Naive B cell (primary cell): ENCODE data around the gene ERMP1. TPM values are rescaled to one million over a fixed set of nuclear protein-coding genes. Genes with fewer than 3 reads are reported as not detected.

ENCODE experiments used
- ATAC-seq, 2 donors: fragments of 150-1000 bp; cut with Tn5 transposase; 2 replicates each; pipeline ENCODE4 v1.10.0; 2021; ENCODE audit warnings: low read depth in 2 of 2, mild to moderate bottlenecking in 2 of 2, moderate library complexity in 2 of 2
- DNase-seq: peaks from one replicate; pipeline ENCODE4 v3.0.0; 2022
- H3K27ac Mint-ChIP-seq, 6 donors: one replicate each; pipeline ENCODE4 v1.8.0; 2020 to 2022; ENCODE audit warnings: mild to moderate bottlenecking in 6 of 6, mixed read lengths in 6 of 6, moderate library complexity in 5 of 6, inconsistent platforms in 2 of 6
- H3K27me3 Mint-ChIP-seq, 3 donors: one replicate each; pipeline ENCODE4 v1.8.0; 2021 to 2022; ENCODE audit warnings: mixed read lengths in 3 of 3, mild to moderate bottlenecking in 1 of 3
- H3K36me3 Mint-ChIP-seq, 2 donors: one replicate each; pipeline ENCODE4 v1.8.0; 2020 to 2022; ENCODE audit warnings: mixed read lengths in 2 of 2, inconsistent platforms in 1 of 2, mild to moderate bottlenecking in 1 of 2
- H3K4me1 Mint-ChIP-seq, 3 donors: one replicate each; pipeline ENCODE4 v1.8.0; 2020 to 2022; ENCODE audit warnings: mixed read lengths in 3 of 3, inconsistent platforms in 1 of 3, mild to moderate bottlenecking in 1 of 3, moderate library complexity in 1 of 3
- H3K4me3 Mint-ChIP-seq, 8 donors: one replicate each; pipeline ENCODE4 v1.8.0; 2020 to 2022; ENCODE audit warnings: mild to moderate bottlenecking in 8 of 8, mixed read lengths in 8 of 8, moderate library complexity in 8 of 8, inconsistent platforms in 2 of 8
- H3K9me3 Mint-ChIP-seq, 7 donors: one replicate each; pipeline ENCODE4 v1.8.0; 2020 to 2022; ENCODE audit warnings: mixed read lengths in 7 of 7, mild to moderate bottlenecking in 5 of 7, inconsistent platforms in 2 of 7, moderate library complexity in 1 of 7
- polyA plus RNA-seq, 6 donors: library from polyadenylated mRNA; unstranded; fragments of 300-500 nt; fragmentation: Illumina TruSeq; gene quantifications; one replicate each; pipeline ENCODE4 v1.2.3, GENCODE V29; 2021; ENCODE audit warnings: low read depth in 6 of 6

ERMP1 gene
- polyA plus RNA-seq, 6 donors from 2014 or later, result 3.0 to 6.4 (median 4.2) TPM

- Mint-ChIP-seq H3K9me3 (no peaks in the 10 kb centered on the region), H3K27ac (no peak overlapping the region), H3K4me1 (peaks cover 0 to 3% (median 0%) of the 10 kb centered on the region in 3 donors), H3K36me3 (peaks cover 6 to 7% of the 10 kb centered on the region in 2 donors), H3K4me3 (no peak overlapping the region), H3K27me3 (no peaks in the 10 kb centered on the region)
- no peak for ATAC-seq
- no peak for DNase-seq
Observed at GRCh38 chr9:5868235-5868634, 35.3 kb upstream of the ERMP1 start.

DNA sequence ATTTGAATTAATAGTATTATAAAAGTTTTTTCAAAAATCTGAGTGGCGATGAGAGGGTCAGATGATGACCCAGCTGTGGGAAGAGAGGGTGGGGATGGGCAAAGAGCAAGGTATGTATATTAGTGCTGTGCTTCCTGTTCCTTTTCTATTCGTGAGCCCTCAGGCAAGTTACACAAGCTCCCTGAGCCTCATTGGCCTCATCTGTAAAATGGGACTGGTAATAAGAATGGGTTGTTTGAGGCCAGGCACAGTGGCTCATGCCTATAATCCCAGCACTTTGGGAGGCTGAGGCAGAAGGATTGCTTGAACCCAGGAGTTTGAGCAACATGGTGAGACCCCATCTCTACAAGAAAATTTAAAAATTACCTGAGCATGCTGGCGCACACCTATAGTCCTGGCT, 33.8 kb upstream of the ERMP1 start:
- H3K4me1 Mint-ChIP-seq, result peaks cover 0 to 3% (median 0%) of the 10 kb centered on the region in 3 donors
- no peaks in the 10 kb centered on the region for H3K9me3 Mint-ChIP-seq
- ATAC-seq (no peak), DNase-seq (no peak)
- H3K36me3 Mint-ChIP-seq, result peaks cover 0 to 6% of the 10 kb centered on the region in 2 donors
- H3K4me3 Mint-ChIP-seq, result no peak overlapping the region
- H3K27ac Mint-ChIP-seq, result no peak overlapping the region
- H3K27me3 Mint-ChIP-seq, result no peaks in the 10 kb centered on the region

DNA sequence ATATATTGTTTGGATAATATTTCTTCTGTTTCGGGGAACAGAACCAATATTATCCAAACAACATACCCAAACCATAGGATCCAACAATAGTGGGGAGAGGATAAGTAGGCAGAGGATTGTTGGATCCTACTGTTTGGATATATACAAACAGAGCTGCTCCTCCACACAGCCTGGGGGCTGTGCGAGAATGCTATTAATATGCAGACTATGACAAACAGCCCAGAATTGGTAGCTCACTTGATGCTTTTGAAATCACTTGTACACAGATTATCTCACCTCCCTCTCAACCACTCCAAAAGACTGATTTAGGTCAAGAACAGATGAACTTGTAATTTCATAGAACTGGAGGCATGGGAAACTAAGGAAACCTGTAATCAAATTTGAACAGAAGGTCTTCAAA, 33.4 kb upstream of the ERMP1 start:
- DNase-seq (no peak), ATAC-seq (no peak)
- H3K9me3 Mint-ChIP-seq, result no peaks in the 10 kb centered on the region
- peaks cover 0 to 3% (median 0%) of the 10 kb centered on the region in 3 donors for H3K4me1 Mint-ChIP-seq
- H3K27me3 Mint-ChIP-seq, result no peaks in the 10 kb centered on the region
- H3K4me3 Mint-ChIP-seq, result no peak overlapping the region
- H3K36me3 Mint-ChIP-seq, result peaks cover under 1 to 10% of the 10 kb centered on the region in 2 donors
- no peak overlapping the region for H3K27ac Mint-ChIP-seq

- DNase-seq, result no peak
- Mint-ChIP-seq H3K27me3 (no peaks in the 10 kb centered on the region), H3K36me3 (peaks cover 8 to 14% of the 10 kb centered on the region in 2 donors), H3K4me3 (no peak overlapping the region), H3K27ac (no peak overlapping the region), H3K4me1 (peaks cover 0 to 3% (median 3%) of the 10 kb centered on the region in 3 donors), H3K9me3 (no peaks in the 10 kb centered on the region)
- no peak for ATAC-seq
Observed at GRCh38 chr9:5864446-5864845, 31.5 kb upstream of the ERMP1 start.

GRCh38 chr9:5863092-5863746, 30.3 kb upstream of the ERMP1 start:
- no peak overlapping the region for H3K27ac Mint-ChIP-seq
- no peaks in the 10 kb centered on the region for H3K27me3 Mint-ChIP-seq
- H3K36me3 Mint-ChIP-seq, result peaks cover 8 to 14% of the 10 kb centered on the region in 2 donors
- no peak overlapping the region for H3K4me3 Mint-ChIP-seq
- H3K9me3 Mint-ChIP-seq, result no peaks in the 10 kb centered on the region
- DNase-seq (no peak), ATAC-seq (no peak)
- H3K4me1 Mint-ChIP-seq, result peaks cover 0 to 3% (median 3%) of the 10 kb centered on the region in 3 donors

- Mint-ChIP-seq H3K36me3 (peaks cover 8 to 17% of the 10 kb centered on the region in 2 donors), H3K4me1 (peaks cover 0 to 3% (median 0%) of the 10 kb centered on the region in 3 donors), H3K9me3 (peaks cover 0 to 4% (median 0%) of the 10 kb centered on the region in 7 donors)
Observed at GRCh38 chr9:5858833-5859232, 25.9 kb upstream of the ERMP1 start.

DNA sequence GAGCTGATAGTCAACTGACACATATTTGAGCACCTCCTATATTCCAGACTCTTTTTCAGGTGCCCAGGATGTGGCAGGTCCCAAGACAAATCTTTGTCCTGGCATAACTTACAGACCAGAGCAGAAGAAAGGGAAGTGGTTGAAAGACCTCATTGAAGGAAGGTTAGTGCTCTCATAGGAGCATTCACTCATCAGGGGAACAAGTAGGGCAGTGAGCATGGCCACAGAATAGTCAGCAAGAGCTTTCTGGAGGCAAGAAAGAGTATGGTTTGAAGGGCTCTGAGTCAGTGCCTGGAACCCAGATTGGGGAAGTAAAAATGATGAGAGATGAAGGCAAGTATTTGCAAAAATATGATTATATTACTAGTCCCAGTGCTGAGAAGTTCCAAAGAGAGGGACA, 25.0 kb upstream of the ERMP1 start:
- no peaks in the 10 kb centered on the region for H3K27me3 Mint-ChIP-seq
- H3K9me3 Mint-ChIP-seq, result peaks cover 0 to 4% (median 0%) of the 10 kb centered on the region in 7 donors
- ATAC-seq, result no peak
- no peak overlapping the region for H3K4me3 Mint-ChIP-seq
- H3K27ac Mint-ChIP-seq, result peak overlapping the region in 2 of 6 donors; percentile 7 to 24
- peaks cover 8 to 20% of the 10 kb centered on the region in 2 donors for H3K36me3 Mint-ChIP-seq
- no peak for DNase-seq
- peaks cover 0 to 3% (median 0%) of the 10 kb centered on the region in 3 donors for H3K4me1 Mint-ChIP-seq

More at GRCh38 chr9:5858833-5859232, 25.9 kb upstream of the ERMP1 start:
- ATAC-seq (no peak), DNase-seq (no peak)
- H3K4me3 Mint-ChIP-seq, result no peak overlapping the region
- H3K27ac Mint-ChIP-seq, result peak overlapping the region in 1 of 6 donors; percentile 53
- no peaks in the 10 kb centered on the region for H3K27me3 Mint-ChIP-seq

- no peak overlapping the region for H3K27ac Mint-ChIP-seq
- H3K27me3 Mint-ChIP-seq, result no peaks in the 10 kb centered on the region
- H3K9me3 Mint-ChIP-seq, result peaks cover 0 to 4% (median 0%) of the 10 kb centered on the region in 7 donors
- no peak overlapping the region for H3K4me3 Mint-ChIP-seq
- DNase-seq, result no peak
- H3K36me3 Mint-ChIP-seq, result peaks cover 0 to 12% of the 10 kb centered on the region in 2 donors
- ATAC-seq, result no peak
- no peaks in the 10 kb centered on the region for H3K4me1 Mint-ChIP-seq
Observed at GRCh38 chr9:5854063-5854790, 21.3 kb upstream of the ERMP1 start.

DNA sequence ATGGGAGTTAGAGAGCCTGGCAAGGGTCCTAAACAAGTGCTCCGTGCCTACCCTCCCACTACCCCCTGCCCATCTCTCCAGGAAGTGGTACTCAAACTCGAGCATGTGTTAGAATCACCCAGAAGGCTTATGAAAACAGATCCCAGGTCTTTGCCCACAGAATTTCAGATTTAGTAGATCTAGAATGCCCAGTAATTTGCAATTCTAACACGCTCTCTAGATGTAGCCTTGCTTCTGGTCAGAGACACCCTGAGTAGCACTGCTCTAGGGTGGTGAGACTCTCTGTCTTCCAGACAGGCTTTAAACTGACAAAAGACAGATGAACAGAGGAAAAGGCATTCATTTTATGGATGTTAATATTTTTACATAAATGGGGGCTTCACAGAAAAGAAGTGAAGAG, 20.7 kb upstream of the ERMP1 start:
- DNase-seq (no peak), ATAC-seq (no peak)
- peaks cover 0 to 4% (median 0%) of the 10 kb centered on the region in 7 donors for H3K9me3 Mint-ChIP-seq
- no peaks in the 10 kb centered on the region for H3K27me3 Mint-ChIP-seq
- peak overlapping the region in 2 of 6 donors; percentile 38 to 49 for H3K27ac Mint-ChIP-seq
- H3K36me3 Mint-ChIP-seq, result peaks cover 0 to 12% of the 10 kb centered on the region in 2 donors
- no peak overlapping the region for H3K4me3 Mint-ChIP-seq
- H3K4me1 Mint-ChIP-seq, result no peaks in the 10 kb centered on the region

DNA sequence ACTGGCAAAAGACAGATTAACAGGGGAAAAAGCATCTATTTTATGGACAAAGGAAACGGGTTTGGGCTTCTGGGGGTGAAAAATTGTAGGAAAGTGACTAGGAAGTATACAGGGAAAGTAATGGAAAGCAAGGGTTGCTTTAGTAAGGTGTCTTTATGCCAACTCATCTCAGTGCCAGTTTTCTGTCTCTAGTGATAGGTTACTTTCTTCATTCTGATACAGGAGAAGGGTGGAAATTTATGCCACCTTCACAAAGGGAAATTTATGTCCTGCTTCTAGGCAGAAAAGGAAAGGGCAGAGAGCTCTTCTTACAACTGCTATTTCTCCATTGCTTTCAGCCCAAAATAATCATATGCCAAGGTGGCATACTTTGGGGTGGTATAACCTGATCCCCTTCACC, 20.1 kb upstream of the ERMP1 start:
- Mint-ChIP-seq H3K9me3 (peaks cover 0 to 4% (median 0%) of the 10 kb centered on the region in 7 donors), H3K27ac (no peak overlapping the region), H3K4me1 (no peaks in the 10 kb centered on the region), H3K4me3 (no peak overlapping the region), H3K36me3 (peaks cover 0 to 12% of the 10 kb centered on the region in 2 donors), H3K27me3 (no peaks in the 10 kb centered on the region)
- DNase-seq, result no peak
- ATAC-seq, result no peak

DNA sequence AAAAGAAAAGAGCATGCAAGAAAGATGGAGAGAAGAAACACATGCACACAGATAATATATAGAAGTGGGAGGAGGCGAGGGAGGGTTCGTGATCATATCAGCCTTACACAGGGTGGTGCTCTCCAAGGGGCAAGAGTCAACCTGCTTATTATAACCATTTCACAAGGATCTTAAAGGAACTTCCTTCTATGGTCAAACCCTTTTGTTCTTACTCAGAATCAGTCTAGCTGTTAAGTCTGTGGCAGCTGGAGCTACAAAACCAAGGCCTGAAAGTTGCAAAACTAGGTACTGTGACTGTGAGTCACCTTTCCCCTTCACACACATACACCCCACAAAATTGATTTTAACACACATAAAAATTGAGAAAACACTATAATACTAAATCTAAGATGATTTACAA, 18.5 kb upstream of the ERMP1 start:
- no peak overlapping the region for H3K27ac Mint-ChIP-seq
- H3K4me1 Mint-ChIP-seq, result no peaks in the 10 kb centered on the region
- H3K9me3 Mint-ChIP-seq, result peaks cover 0 to 4% (median 0%) of the 10 kb centered on the region in 7 donors
- no peak for DNase-seq
- no peak overlapping the region for H3K4me3 Mint-ChIP-seq
- no peak for ATAC-seq
- no peaks in the 10 kb centered on the region for H3K27me3 Mint-ChIP-seq
- H3K36me3 Mint-ChIP-seq, result peaks cover 0 to 12% of the 10 kb centered on the region in 2 donors

GRCh38 chr9:5850724-5851122, 17.8 kb upstream of the ERMP1 start:
- no peak overlapping the region for H3K4me3 Mint-ChIP-seq
- no peak for ATAC-seq
- peaks cover 0 to 4% (median 0%) of the 10 kb centered on the region in 7 donors for H3K9me3 Mint-ChIP-seq
- DNase-seq, result no peak
- peaks cover 0 to 9% of the 10 kb centered on the region in 2 donors for H3K36me3 Mint-ChIP-seq
- peak overlapping the region in 2 of 6 donors; percentile 32 for H3K27ac Mint-ChIP-seq
- H3K27me3 Mint-ChIP-seq, result peaks cover 0 to 3% (median 0%) of the 10 kb centered on the region in 3 donors
- no peaks in the 10 kb centered on the region for H3K4me1 Mint-ChIP-seq

DNA sequence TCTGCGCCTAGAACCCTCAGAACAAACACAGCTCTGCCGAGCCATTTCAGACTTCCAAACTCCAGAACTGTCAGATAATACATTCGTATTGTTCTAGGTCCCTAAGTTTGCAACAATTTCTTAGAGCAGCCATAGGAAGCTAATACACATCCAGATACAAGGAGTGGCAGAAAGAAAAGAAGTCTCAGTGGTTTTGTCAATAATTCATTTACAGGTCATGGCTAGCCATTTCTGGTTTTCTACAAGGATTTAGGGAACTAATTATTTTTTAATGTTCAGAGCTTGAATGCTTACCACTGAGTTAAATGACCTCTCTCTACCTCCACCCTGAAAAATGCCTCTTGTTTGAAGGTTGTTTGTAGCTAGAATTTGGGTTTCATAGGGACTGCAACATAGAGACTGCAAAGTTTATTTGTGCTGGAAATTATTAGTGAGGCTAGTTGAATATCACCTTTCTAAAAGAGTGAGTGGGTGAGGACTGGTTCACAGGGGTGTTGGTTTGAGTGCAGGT, 15.5 kb upstream of the ERMP1 start:
- DNase-seq (no peak), ATAC-seq (no peak)
- Mint-ChIP-seq H3K36me3 (no peaks in the 10 kb centered on the region), H3K4me3 (no peak overlapping the region), H3K27me3 (peaks cover 0 to 13% (median 7%) of the 10 kb centered on the region in 3 donors), H3K9me3 (no peaks in the 10 kb centered on the region), H3K4me1 (peaks cover 7 to 18% (median 17%) of the 10 kb centered on the region in 3 donors), H3K27ac (no peak overlapping the region)
